ENCODE measurements around the gene AKT1.

Gene AKT1

GRCh38 chr14:104772707-104773504, 22.6 kb downstream of the AKT1 start:
- DNase-seq (ENCODE audit: low read depth): no peak
- H3K4me3 ChIP-seq (ENCODE audit: low read length): no peak overlapping the region
- no peak for TF ChIP-seq CTCF (conservative IDR thresholded peaks at IDR 0.05; ENCODE audit: low read depth, low read length)

GRCh38 chr14:104771918-104772706, 23.4 kb downstream of the AKT1 start:
- DNase-seq (ENCODE audit: low read depth): no peak
- TF ChIP-seq CTCF (conservative IDR thresholded peaks at IDR 0.05; ENCODE audit: low read depth, low read length): no peak

GRCh38 chr14:104771374-104771773, 24.2 kb downstream of the AKT1 start:
- no peak overlapping the region for H3K4me3 ChIP-seq (ENCODE audit: low read length)
- TF ChIP-seq CTCF (conservative IDR thresholded peaks at IDR 0.05; ENCODE audit: low read depth, low read length): no peak
- no peak for DNase-seq (ENCODE audit: low read depth)

More at GRCh38 chr14:104771918-104772706, 23.4 kb downstream of the AKT1 start:
- H3K4me3 ChIP-seq (ENCODE audit: low read length): no peak overlapping the region

- no peak for DNase-seq (ENCODE audit: low read depth)
- H3K4me3 ChIP-seq (ENCODE audit: low read length): no peak overlapping the region
- peak; percentile 59 for TF ChIP-seq CTCF (conservative IDR thresholded peaks at IDR 0.05; ENCODE audit: low read depth, low read length)
These were observed 24.7 kb downstream of the AKT1 start for GRCh38 chr14:104770851-104771272.

GRCh38 chr14:104770072-104770579, 25.4 kb downstream of the AKT1 start:
- no peak for TF ChIP-seq CTCF (conservative IDR thresholded peaks at IDR 0.05; ENCODE audit: low read depth, low read length)
- H3K4me3 ChIP-seq (ENCODE audit: low read length): no peak overlapping the region
- no peak for DNase-seq (ENCODE audit: low read depth)

- H3K4me3 ChIP-seq (ENCODE audit: low read length): no peak overlapping the region
- DNase-seq (ENCODE audit: low read depth): no peak
- TF ChIP-seq CTCF (conservative IDR thresholded peaks at IDR 0.05; ENCODE audit: low read depth, low read length): no peak
These were observed 26.1 kb downstream of the AKT1 start for GRCh38 chr14:104769324-104770071.
